BE2C (cell line): Measurements from ENCODE around the gene CDC42.

Source experiments
- DNase-seq: peaks from one replicate; pipeline ENCODE4 v3.0.0-alpha.2; 2020
- H3K27me3 ChIP-seq: fragments of 250-450 bp; sonication (Bioruptor Pico); 2 replicates; pipeline ENCODE4 v1.5.1; 2020; ENCODE audit warnings: mild to moderate bottlenecking
- H3K36me3 ChIP-seq: fragments of 250-450 bp; sonication (Bioruptor Pico); 2 replicates; pipeline ENCODE4 v1.5.1; 2020; ENCODE audit warnings: mild to moderate bottlenecking
- H3K4me1 ChIP-seq: fragments of 250-450 bp; sonication (Bioruptor Pico); 2 replicates; pipeline ENCODE4 v1.5.1; 2020
- H3K4me3 ChIP-seq: 2 replicates; pipeline ENCODE4 v1.5.1; 2011; ENCODE audit warnings: low read depth, low read length
- H3K9me3 ChIP-seq: fragments of 250-450 bp; sonication (Bioruptor Pico); 2 replicates; pipeline ENCODE4 v1.5.1; 2020
- CTCF ChIP-seq: IDR thresholded peaks from 2 replicates; pipeline ENCODE4 v1.5.1; 2012; ENCODE audit warnings: mild to moderate bottlenecking, low read depth, low read length

Gene CDC42

GRCh38 chr1:22055463-22055862 lies 3.0 kb downstream of the CDC42 start:
- no peak for DNase-seq
- Histone ChIP-seq H3K4me3 (no peak overlapping the region), H3K9me3 (no peaks in the 10 kb centered on the region), H3K27me3 (no peaks in the 10 kb centered on the region), H3K4me1 (no peaks in the 10 kb centered on the region), H3K36me3 (no peaks in the 10 kb centered on the region)
- no peak for TF ChIP-seq CTCF

GRCh38 chr1:22056043-22056442 lies 3.5 kb downstream of the CDC42 start:
- H3K36me3 ChIP-seq = no peaks in the 10 kb centered on the region
- H3K4me3 ChIP-seq = no peak overlapping the region
- H3K9me3 ChIP-seq = no peaks in the 10 kb centered on the region
- DNase-seq = no peak
- no peaks in the 10 kb centered on the region for H3K4me1 ChIP-seq
- no peaks in the 10 kb centered on the region for H3K27me3 ChIP-seq
- no peak for TF ChIP-seq CTCF

- no peak for DNase-seq
- Histone ChIP-seq H3K4me3 (no peak overlapping the region), H3K9me3 (no peaks in the 10 kb centered on the region), H3K36me3 (no peaks in the 10 kb centered on the region), H3K4me1 (no peaks in the 10 kb centered on the region), H3K27me3 (no peaks in the 10 kb centered on the region)
- TF ChIP-seq CTCF = no peak
These were observed 4.4 kb downstream of the CDC42 start for GRCh38 chr1:22056936-22057335.

DNA sequence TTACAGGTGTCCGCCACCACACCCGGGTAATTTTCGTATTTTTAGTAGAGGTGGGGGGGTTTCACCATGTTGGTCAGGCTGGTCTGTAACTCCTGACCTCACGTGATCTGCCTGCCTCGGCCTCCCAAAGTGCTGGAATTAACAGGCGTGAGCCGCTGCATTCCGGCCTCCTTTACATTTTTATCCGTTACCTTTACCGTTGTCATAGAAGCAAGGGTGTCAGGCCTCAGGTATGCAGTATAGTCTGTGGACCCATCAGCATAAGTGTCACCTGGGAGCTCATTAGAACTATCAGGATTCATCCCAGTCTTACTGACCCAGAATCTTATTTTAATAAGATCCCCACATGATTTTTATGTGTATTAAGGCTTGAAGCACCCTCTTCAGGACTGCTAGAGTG lies 5.4 kb downstream of the CDC42 start:
- Histone ChIP-seq H3K36me3 (no peaks in the 10 kb centered on the region), H3K9me3 (no peaks in the 10 kb centered on the region), H3K4me1 (no peaks in the 10 kb centered on the region), H3K4me3 (no peak overlapping the region), H3K27me3 (no peaks in the 10 kb centered on the region)
- DNase-seq = no peak
- no peak for TF ChIP-seq CTCF

DNA sequence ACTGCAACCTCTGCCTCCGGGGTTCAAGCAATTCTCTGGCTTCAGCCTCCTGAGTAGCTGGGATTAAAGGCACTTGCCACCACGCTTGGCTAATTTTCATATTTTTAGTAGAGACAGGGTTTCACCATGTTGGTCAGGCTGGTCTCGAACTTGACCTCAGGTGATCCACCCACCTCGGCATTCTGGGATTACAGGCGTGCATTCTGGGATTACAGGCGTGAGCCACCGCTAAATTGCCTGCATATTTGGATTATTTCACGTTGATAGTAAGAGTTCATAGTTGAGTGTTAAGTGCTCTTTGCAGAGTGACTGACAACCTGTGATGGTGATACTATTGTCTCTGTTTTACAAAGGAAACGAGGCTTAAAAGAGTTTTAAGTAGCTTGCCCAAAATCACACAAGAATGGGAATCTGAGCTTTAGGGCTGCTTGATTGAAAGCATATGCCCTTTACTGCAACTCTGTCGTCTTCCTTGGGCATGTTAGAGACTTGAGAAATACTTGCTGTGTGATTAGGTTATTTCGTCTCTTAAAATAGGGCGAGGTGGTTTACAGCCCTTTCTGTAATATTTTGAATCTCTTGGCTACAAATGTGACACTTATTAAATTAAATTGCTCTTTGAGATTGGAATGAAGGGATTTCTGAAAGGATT lies 12.4 kb downstream of the CDC42 start:
- no peak for TF ChIP-seq CTCF
- no peak overlapping the region for H3K4me3 ChIP-seq
- no peak for DNase-seq
- no peaks in the 10 kb centered on the region for H3K9me3 ChIP-seq
- H3K4me1 ChIP-seq = no peaks in the 10 kb centered on the region
- no peaks in the 10 kb centered on the region for H3K27me3 ChIP-seq
- no peaks in the 10 kb centered on the region for H3K36me3 ChIP-seq

GRCh38 chr1:22071511-22071910 lies 19.0 kb downstream of the CDC42 start:
- TF ChIP-seq CTCF = no peak
- DNase-seq = no peak
- no peaks in the 10 kb centered on the region for H3K9me3 ChIP-seq

More at GRCh38 chr1:22071511-22071910, 19.0 kb downstream of the CDC42 start:
- no peaks in the 10 kb centered on the region for H3K4me1 ChIP-seq
- H3K27me3 ChIP-seq = no peaks in the 10 kb centered on the region
- H3K36me3 ChIP-seq = no peaks in the 10 kb centered on the region
- no peak overlapping the region for H3K4me3 ChIP-seq
